HL-60 (cell line): ENCODE measurements around the gene TMEM30A.

Source experiments
- DNase-seq, 2 experiments: peaks; one replicate each; pipeline ENCODE4 v3.0.0-alpha.2; 2010 to 2020; ENCODE audit warnings: low read depth in 1 of 2, low spot score in 1 of 2
- H3K27ac ChIP-seq: fragments of 250-450 bp; sonication (Bioruptor Pico); replicated peaks from 2 replicates; pipeline ENCODE4 v1.5.1; 2020; ENCODE audit warnings: mild to moderate bottlenecking, moderate library complexity
- H3K27me3 ChIP-seq: fragments of 250-450 bp; sonication (Bioruptor Pico); 2 replicates; pipeline ENCODE4 v1.5.1; 2021; ENCODE audit warnings: mild to moderate bottlenecking, moderate library complexity; ENCODE audit not compliant: insufficient read depth, poor library complexity, severe bottlenecking
- H3K4me3 ChIP-seq: replicated peaks from 2 replicates; pipeline ENCODE4 v1.5.1; 2011; ENCODE audit warnings: mild to moderate bottlenecking, control low read depth, low read length; ENCODE audit not compliant: insufficient read depth
- GABPA ChIP-seq: IDR thresholded peaks from 2 replicates; pipeline ENCODE4 v1.6.1; 2012; ENCODE audit warnings: low read depth
- POLR2AphosphoS5 ChIP-seq: IDR thresholded peaks from 2 replicates; pipeline ENCODE4 v1.6.1; 2012; ENCODE audit warnings: low read depth
- SPI1 ChIP-seq: IDR thresholded peaks from 2 replicates; pipeline ENCODE4 v1.6.1; 2012; ENCODE audit warnings: low read depth, mild to moderate bottlenecking, borderline replicate concordance
- TF ChIP-seq, protein P1 (sequence below): IDR thresholded peaks from 2 replicates; pipeline ENCODE4 v1.6.1; 2012; ENCODE audit warnings: low read depth; ENCODE audit not compliant: insufficient replicate concordance
- TF ChIP-seq, protein P2 (sequence below): IDR thresholded peaks from one replicate; pipeline ENCODE4 v1.5.1; 2011; ENCODE audit warnings: low read length, control low read depth, inconsistent platforms; ENCODE audit not compliant: insufficient read depth

TMEM30A gene

DNA sequence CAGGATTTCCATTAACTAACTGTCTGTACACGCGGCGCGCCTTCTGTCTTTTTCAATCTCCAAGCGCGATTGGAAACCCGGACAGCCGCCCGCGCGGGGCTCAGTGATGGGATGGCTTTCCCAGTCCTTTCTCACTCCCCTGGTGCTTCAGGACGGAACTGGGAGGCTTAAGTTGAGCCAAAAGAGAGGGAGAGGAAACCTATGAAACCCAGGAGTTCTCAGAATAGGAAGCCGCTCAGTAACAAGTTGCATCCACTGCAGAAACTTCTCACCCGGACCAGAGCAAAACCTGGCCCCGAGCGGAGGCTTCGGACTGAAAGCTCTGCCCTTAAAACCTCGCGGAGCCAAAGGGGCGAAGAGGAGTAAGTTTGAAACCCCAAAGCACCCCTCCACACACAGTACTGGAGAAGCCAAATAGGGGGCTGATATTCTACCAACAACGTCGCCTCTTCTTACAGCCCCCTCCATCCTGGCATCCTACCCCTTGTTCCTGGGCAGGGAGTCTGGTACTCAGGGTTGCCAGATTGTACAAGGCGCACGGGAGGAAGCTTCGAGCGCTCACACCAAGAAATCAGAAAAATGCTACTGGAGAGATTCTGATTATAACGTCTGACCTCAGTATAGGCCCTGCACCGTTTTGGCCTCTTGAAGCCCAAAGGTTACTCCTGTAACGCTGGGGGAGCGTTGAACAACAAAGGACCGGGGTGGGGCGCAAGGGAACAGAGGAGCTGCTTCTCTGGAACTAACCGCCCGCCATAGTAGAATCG lies 77.8 kb downstream of the TMEM30A start:
- Histone ChIP-seq H3K4me3 (no peak overlapping the region), H3K27ac (no peak overlapping the region), H3K27me3 (peaks cover 72% of the 10 kb centered on the region)
- no peak for TF ChIP-seq GABPA
- TF ChIP-seq SPI1, result no peak
- TF ChIP-seq, protein P1, sequence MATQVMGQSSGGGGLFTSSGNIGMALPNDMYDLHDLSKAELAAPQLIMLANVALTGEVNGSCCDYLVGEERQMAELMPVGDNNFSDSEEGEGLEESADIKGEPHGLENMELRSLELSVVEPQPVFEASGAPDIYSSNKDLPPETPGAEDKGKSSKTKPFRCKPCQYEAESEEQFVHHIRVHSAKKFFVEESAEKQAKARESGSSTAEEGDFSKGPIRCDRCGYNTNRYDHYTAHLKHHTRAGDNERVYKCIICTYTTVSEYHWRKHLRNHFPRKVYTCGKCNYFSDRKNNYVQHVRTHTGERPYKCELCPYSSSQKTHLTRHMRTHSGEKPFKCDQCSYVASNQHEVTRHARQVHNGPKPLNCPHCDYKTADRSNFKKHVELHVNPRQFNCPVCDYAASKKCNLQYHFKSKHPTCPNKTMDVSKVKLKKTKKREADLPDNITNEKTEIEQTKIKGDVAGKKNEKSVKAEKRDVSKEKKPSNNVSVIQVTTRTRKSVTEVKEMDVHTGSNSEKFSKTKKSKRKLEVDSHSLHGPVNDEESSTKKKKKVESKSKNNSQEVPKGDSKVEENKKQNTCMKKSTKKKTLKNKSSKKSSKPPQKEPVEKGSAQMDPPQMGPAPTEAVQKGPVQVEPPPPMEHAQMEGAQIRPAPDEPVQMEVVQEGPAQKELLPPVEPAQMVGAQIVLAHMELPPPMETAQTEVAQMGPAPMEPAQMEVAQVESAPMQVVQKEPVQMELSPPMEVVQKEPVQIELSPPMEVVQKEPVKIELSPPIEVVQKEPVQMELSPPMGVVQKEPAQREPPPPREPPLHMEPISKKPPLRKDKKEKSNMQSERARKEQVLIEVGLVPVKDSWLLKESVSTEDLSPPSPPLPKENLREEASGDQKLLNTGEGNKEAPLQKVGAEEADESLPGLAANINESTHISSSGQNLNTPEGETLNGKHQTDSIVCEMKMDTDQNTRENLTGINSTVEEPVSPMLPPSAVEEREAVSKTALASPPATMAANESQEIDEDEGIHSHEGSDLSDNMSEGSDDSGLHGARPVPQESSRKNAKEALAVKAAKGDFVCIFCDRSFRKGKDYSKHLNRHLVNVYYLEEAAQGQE, result no peak
- no peak for TF ChIP-seq POLR2AphosphoS5
- TF ChIP-seq, protein P2, sequence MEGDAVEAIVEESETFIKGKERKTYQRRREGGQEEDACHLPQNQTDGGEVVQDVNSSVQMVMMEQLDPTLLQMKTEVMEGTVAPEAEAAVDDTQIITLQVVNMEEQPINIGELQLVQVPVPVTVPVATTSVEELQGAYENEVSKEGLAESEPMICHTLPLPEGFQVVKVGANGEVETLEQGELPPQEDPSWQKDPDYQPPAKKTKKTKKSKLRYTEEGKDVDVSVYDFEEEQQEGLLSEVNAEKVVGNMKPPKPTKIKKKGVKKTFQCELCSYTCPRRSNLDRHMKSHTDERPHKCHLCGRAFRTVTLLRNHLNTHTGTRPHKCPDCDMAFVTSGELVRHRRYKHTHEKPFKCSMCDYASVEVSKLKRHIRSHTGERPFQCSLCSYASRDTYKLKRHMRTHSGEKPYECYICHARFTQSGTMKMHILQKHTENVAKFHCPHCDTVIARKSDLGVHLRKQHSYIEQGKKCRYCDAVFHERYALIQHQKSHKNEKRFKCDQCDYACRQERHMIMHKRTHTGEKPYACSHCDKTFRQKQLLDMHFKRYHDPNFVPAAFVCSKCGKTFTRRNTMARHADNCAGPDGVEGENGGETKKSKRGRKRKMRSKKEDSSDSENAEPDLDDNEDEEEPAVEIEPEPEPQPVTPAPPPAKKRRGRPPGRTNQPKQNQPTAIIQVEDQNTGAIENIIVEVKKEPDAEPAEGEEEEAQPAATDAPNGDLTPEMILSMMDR, result no peak
- no peak for DNase-seq

DNA sequence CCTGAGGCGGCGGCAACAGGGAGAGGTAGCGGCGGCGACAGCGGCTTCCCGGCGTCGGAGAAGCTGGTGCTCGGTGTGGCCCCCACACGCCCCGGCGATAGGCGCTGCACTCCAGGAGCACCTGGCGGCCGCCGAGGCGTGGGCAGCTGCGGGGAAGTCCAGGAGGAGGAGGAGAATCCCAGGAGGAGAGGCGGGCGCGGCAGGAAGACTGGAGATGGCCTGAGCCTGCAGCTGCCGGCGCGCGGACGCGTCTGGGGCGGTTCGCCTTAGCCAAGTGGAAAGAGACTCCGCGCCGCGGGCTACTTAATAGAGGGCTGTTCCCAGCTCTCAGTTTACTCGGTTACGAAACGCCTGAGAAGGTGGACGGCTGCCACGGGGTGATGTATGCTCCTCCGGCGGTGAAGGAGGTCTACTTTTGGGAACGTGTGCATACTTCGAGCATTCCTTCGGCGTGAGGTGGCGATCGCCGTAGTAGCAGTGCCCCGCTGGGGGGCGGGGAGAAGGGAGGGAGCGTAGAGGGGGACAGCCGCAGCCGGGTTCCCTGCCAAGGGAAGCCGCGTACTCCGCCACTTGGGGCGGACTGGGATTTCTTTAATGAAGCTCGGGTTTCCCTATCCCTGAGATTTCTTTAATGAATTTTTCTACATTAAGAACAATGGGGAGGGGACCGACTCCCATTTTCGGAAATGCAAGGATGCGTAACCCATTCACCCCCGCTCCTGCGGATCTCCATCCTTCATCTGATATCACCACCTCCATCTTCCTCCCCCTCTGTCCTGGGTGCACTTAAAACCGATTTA lies 78.6 kb downstream of the TMEM30A start, which contains the start of gene COL12A1:
TSS of gene COL12A1 (minus strand) at position 278 of the 800 bp plus-strand sequence. CDS start 3,261 bp downstream, outside the sequence.
- Histone ChIP-seq H3K27me3 (peaks cover 73% of the 10 kb centered on the region), H3K4me3 (no peak within 1 kb of the TSS), H3K27ac (no peak within 1 kb of the TSS)
- TF ChIP-seq SPI1 (no peak), GABPA (no peak), POLR2AphosphoS5 (no peak)
- TF ChIP-seq, protein P2, result no peak
- TF ChIP-seq, protein P1, result no peak
- no peak for DNase-seq

DNA sequence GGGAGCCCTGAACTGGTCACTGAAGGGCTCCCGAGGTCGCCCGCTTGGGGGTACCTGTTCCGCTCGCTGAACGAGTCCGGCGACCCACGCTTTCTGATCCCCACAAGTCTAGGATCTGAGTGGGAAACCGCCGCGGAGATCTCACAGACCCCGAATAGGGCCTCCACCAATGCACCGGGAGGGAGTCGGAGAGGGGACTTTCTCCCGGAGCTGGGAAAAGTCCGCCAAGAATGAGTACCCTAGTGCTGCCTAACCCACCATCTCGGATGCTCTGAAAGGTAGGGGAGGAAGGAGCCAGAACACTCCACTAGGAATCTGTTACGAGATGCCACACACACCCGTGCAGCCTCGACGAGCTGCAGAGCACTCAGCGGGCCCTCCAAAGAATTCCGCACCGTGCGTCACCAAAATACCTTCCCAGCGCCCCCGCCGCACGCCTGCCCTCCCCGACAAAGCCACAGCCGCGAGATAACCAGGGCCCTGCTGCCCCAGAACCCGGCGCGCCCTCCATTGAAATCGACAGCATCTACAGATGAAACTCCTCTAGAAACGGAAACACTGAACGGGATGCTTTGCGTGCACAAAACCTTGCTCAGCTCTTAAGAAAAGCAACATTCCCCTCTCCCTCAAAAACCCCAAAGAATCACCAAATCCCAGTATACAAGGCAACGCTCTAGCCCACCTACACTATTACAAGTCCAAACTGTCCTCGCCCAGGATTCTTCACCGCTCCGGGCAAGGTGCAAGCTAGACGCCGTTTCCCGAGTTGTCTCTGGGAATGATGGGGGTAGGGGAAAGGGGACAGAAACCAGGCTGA lies 79.4 kb downstream of the TMEM30A start:
- Histone ChIP-seq H3K27me3 (peaks cover 73% of the 10 kb centered on the region), H3K4me3 (no peak overlapping the region), H3K27ac (no peak overlapping the region)
- DNase-seq, result no peak
- TF ChIP-seq, protein P1, result no peak
